Lower leg skin (tissue), 4 donors: ENCODE results near the gene DSCAML1. TPM values are rescaled to one million over a fixed set of nuclear protein-coding genes. Genes with fewer than 3 reads are reported as not detected.

Experiments
- DNase-seq, 2 donors: peaks; one replicate each; pipeline ENCODE4 v3.0.0-alpha.2; 2019; ENCODE audit warnings: low spot score in 2 of 2
- H3K4me3 ChIP-seq: fragments of 200-600 bp; sonication (generic); 2 replicates; pipeline ENCODE4 v1.5.1; 2017; ENCODE audit warnings: mild to moderate bottlenecking, low read depth; ENCODE audit not compliant: poor library complexity, severe bottlenecking
- POLR2A ChIP-seq, 2 donors: fragments of 450-650 bp; IDR thresholded peaks; one replicate each; pipeline ENCODE4 v1.6.1; 2016 to 2017; ENCODE audit warnings: antibody characterized with exemption in 2 of 2, mild to moderate bottlenecking in 1 of 2, moderate library complexity in 1 of 2
- WGBS, 2 donors: methylation state at CpG; one replicate each; pipeline ENCODE4 v1.1.5; 2018; 5-methylcytosine and 5-hydroxymethylcytosine counted together
- intact Hi-C: fragments of 100-400 bp; cut with DNase I; formaldehyde crosslinking; loops from one replicate; pipeline ENCODE4 v1.15.0; 2023; ENCODE audit warnings: low total_unique reads
- total RNA-seq, 4 donors: library from RNA; depleted of rRNA; stranded (reverse); fragments of >200 nt; gene quantifications; one replicate each; pipeline ENCODE4 v1.1.0, GENCODE V29; 2016
- TF ChIP-seq, protein P1 (sequence below), 3 donors: fragments of 450-650 bp; IDR thresholded peaks; one replicate each; pipeline ENCODE4 v1.5.1; 2016; ENCODE audit warnings: antibody characterized with exemption in 3 of 3, mild to moderate bottlenecking in 3 of 3, moderate library complexity in 2 of 3

The DSCAML1 gene
- total RNA-seq, 4 donors from 2014 or later, result 0.07 to 0.13 (median 0.08) TPM

DNA sequence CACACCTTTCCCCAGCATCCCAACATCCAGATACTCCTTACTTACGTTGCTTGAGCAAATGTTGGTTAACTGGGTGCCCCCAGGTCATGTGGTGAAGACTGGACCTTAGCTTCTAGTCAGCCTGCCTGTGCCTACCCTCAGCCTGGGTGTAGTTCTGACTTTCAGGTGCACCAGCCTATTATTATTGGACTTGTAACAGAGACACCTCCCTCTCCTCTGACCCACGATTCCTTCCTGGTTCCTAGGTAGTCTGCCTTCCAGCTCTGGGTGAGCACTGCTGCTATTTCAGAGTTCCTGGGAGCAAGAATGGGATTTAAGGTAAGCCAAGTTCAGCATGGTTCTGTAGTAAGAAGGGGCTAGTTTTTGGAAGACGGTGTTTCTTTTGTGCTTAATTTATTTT is 138.2 kb downstream of the DSCAML1 start:
- WGBS, 2 donors, result 85 to 89% methylated on average over 3 of the region's 3 CpGs
- intact Hi-C loops, result no loop called here
- no peak for DNase-seq
- no peak overlapping the region for H3K4me3 ChIP-seq
- TF ChIP-seq, protein P1, sequence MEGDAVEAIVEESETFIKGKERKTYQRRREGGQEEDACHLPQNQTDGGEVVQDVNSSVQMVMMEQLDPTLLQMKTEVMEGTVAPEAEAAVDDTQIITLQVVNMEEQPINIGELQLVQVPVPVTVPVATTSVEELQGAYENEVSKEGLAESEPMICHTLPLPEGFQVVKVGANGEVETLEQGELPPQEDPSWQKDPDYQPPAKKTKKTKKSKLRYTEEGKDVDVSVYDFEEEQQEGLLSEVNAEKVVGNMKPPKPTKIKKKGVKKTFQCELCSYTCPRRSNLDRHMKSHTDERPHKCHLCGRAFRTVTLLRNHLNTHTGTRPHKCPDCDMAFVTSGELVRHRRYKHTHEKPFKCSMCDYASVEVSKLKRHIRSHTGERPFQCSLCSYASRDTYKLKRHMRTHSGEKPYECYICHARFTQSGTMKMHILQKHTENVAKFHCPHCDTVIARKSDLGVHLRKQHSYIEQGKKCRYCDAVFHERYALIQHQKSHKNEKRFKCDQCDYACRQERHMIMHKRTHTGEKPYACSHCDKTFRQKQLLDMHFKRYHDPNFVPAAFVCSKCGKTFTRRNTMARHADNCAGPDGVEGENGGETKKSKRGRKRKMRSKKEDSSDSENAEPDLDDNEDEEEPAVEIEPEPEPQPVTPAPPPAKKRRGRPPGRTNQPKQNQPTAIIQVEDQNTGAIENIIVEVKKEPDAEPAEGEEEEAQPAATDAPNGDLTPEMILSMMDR (IDR thresholded peaks at IDR 0.05), result no peak
- TF ChIP-seq POLR2A (IDR thresholded peaks at IDR 0.05), result no peak

DNA sequence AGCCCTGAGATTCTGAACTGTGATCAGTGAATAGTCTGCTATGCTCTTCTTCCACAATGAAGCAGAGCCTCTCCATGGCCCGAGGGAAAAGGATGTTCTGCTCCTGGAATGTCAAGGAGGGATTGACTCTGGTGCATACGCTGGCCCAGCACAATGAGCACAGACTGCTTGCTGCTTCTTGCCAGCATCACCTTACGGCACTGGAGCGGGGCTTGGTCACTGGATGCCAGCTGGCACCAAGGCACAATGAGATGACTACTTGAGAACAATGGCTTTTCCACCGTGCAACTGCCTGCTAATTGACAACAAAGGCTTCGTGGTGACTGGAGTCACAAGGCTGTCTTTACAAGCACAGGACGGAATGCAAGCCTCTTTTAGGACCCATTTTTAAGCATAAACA is 139.2 kb downstream of the DSCAML1 start:
- no peak overlapping the region for H3K4me3 ChIP-seq
- WGBS, 2 donors, result 40 to 46% methylated on average over 7 of the region's 7 CpGs
- DNase-seq, result no peak
- TF ChIP-seq, protein P1 (IDR thresholded peaks at IDR 0.05), result no peak
- no peak for TF ChIP-seq POLR2A (IDR thresholded peaks at IDR 0.05)
- intact Hi-C loops, result no loop called here

DNA sequence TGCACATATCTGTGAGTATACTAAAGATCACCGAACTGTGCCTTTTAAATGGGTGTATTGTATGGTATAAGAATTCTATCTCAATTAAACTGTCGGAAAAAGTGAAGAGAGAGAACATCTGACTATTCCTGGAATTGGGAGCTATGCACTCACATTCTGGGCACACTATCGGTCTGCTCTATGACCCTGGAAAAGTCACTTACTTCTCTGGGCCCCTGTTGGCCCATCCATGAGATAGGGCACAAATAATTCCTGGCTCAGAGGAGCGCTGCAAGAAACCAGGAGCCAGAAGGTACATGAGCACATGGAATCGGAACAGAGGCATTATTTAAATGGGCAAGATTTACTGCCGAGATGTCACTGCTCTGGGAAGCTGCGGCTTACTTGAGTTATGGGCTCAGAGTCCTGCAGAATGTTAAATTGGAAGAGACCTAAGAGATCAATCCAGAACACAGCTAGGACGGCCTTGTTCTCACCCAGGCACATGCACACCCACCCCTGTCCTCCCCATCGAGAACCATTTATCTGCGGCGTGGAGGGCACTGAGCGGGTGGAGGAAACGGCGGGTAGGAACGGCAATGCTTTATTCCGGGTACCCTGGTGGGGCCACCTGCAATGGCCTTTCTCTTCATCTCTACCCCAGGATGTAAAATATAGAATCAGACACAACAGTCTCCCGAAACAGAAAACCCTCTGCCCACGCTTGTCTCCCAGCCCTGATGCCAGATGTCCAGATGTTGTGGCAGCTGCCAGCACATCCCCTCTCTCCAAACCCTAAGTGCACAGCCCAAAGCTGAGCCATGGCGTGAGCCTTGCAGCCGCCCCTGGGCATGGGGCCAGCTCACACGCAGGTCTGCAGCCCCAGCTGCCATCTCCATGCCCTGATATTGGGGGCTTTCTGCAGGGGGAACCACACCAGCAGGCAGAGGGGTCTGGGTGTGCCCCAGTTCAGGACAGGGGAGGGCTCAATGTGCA is 142.4 kb downstream of the DSCAML1 start:
- intact Hi-C loops, result no loop called here
- WGBS, 2 donors, result 76 to 81% methylated on average over 18 to 21 of the region's 21 CpGs
- no peak for DNase-seq
- H3K4me3 ChIP-seq, result no peak overlapping the region
- TF ChIP-seq, protein P1 (IDR thresholded peaks at IDR 0.05), result no peak
- TF ChIP-seq POLR2A (IDR thresholded peaks at IDR 0.05), result no peak

DNA sequence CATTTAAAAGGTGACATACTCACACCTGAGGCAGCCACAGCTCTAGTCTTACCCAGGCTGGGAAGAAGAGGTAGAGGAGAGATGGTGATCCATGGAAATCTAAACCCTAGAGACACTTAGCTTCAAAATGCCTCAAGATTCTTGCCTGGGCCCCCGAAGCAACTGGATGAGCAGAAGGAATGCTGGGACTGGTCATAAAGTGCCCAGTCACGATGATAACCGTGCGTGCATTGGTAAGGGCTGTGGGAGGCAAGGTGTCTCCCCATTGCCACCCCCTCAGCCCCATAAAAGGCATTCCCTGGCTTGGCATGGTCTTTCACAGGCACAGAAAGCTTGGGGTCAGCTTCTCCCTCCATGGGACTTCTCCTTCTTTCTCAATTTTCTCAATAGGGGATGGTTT is 144.5 kb downstream of the DSCAML1 start:
- 90 to 98% methylated on average over 4 of the region's 4 CpGs for WGBS, 2 donors
- no peak for DNase-seq
- intact Hi-C loops, result no loop called here
- H3K4me3 ChIP-seq, result no peak overlapping the region
- TF ChIP-seq, protein P1 (IDR thresholded peaks at IDR 0.05), result no peak
- no peak for TF ChIP-seq POLR2A (IDR thresholded peaks at IDR 0.05)

DNA sequence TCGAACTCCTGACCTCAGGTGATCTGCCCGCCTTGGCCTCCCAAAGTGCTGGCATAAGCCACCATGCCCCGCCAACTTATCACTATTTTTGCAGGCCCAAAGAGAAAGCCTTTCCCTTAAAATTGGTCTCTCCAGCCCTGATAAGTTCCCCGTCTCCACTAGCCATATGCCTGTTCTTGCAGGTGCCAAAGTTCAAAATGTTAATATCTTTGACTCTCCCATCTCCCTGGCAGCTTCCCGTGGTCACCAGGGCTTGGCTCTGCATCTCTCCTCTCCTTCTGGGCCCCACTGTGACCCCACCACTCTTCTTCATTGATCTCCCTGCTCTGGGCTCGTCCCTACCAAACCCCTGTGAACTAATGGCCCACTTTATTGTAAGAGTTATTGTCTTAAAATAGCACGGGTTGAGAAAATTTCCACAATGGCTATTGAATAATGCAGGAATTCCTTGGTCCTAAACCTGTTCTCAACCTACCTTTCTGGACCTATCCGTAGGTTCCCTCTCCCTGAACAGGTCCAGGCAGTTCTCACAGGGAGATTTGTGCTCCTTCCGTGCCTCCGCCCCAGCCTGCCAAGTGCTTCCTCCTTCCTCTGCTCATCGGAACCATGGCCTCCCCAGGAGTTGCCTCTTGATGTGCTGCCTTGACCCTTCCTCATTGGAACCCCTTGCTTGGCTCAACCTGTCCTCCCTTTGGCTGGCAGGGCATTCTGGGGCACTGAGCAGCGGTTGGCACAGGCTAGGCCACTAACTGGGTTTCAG is 147.5 kb downstream of the DSCAML1 start:
- TF ChIP-seq, protein P1 (IDR thresholded peaks at IDR 0.05), result no peak
- no peak for TF ChIP-seq POLR2A (IDR thresholded peaks at IDR 0.05)
- no peak overlapping the region for H3K4me3 ChIP-seq
- intact Hi-C loops, result no loop called here
- no peak for DNase-seq
- 73 to 76% methylated on average over 12 of the region's 12 CpGs for WGBS, 2 donors
